HG03571 (cell line): ENCODE measurements around the gene SH2D5.
"Not testable (repeated sequence)": the region's sequence is repeated elsewhere in the genome, so short reads cannot be mapped to it uniquely, and the experiment has no call there.

Source experiments
- ATAC-seq: cut with Tn5 transposase; IDR thresholded peaks from one replicate; pipeline ENCODE4 v1.9.1; 2021; ENCODE audit not compliant: unreplicated experiment

The SH2D5 gene

DNA sequence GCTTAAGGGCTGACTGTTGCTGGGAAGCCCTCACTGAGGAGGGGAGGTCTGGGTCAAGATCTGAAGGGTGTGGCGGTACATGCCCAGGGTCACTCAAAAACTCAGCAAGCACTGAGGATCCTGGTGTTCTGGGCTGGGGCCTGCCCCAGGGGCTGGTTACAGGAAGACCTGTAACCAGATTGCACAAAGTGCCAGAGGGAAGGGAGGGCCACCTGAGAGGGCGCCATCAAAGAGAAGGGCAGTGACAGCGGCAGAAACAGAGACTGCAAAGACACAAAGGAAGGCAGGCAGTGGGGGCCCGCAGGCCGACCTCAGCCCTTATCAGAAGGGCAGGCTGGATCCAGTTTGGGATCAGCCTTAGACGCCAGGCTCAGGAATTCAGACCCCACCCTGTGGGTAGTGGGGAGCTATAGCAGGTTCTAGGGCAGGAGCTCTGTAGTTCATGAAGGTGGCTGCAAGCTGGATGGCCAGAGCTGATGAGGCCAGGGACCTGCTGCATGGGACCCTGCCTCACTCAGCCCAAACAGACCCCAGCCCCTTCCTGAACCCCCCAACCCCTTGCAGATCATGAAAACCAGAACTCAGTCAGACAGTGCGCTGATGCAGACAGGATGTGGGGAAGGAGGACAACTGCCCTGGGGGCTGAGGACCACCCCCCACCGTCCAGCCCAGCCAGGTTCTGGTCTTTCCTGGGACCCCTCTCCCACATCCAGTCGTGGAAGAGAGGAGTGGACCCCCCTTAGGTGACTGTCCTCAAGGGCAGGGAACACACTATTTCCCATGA lies 3.9 kb downstream of the SH2D5 start:
- ATAC-seq, result no peak

- ATAC-seq, result no peak
Measured at GRCh38 chr1:20727746-20728316, 4.7 kb downstream of the SH2D5 start.

DNA sequence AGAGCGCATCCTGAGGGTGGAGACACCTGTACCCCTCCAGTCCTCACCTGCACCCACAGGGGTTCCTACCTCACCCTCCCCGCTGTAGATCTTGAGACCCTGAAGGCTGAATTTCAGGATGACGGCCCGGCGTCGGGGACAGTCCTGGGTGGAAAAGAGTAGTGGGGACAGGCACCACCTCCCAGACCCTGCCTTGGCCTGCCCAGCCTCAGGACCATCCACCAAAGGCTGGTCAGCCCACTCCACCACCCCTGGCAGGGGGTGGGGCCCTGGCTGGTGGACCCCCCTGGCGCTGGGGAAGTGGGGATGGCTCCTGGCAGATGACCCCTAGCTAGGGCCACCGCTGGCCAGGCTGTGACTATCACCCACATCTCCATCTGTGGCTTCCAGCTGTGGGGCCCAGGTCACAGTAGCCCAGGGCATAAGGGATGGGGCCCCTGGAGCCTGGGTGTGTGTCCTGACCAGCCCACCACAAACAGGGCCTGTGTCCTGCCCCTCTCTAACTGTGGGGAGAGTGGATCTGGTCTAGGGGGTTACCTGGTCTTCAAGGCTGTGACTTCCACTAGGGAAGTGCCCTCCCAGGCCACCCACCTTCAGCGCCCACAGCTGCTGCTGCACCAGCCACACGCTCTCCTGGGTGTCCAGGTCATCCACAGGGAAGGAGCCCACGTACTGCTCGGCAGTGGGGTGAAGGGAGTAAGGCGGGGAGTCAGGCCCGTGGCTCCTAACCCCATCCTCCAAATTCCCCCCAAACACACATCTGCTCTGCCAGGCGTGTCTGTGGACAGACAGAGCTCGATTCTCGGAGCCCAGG lies 5.4 kb downstream of the SH2D5 start:
- no peak for ATAC-seq

GRCh38 chr1:20726118-20726911 lies 6.2 kb downstream of the SH2D5 start:
- no peak for ATAC-seq

DNA sequence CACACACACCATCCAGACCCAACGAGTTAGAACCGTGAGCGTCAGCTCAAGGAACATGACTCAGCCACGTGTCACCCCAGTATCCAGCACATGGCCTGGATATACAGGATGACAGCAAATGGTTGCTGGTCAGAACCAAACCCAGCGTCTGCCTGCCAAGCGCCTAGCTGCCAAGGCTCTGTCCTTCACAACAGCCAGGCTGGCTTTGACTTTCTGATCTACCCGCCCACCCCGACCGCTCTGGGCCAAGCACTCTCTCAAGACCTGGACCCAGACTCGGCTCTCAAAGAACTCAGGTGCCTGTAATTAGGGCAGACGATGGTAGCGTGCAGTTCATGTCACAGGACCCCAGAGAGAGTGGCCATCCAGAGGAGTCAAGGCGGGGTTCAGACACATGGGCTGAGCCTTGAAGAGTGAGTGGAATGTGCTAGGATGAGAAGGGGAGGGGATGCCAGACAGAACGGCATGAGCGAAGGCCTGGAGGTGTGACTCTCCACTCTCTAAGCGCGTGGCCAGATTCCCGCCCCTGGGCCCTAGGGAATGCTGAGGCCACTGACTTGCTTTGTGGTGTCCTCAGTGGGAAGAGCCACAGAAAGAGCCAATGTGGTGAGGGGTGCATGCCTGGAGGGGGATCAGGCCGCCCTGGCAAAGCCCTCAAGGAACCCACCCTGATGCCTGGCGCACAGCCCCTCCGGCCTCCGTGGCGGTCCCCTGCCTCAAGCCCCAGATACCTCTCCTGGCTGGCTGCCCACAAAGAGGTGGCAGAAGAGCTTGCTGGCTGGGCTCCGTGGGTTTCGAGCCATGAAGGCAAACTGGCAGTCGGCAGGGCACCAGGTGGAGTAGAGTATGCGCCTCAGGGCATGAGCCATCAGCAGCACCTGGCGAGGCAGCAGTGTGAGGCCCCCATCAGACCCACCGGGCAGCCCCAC lies 7.0 kb downstream of the SH2D5 start:
- ATAC-seq, result no peak

DNA sequence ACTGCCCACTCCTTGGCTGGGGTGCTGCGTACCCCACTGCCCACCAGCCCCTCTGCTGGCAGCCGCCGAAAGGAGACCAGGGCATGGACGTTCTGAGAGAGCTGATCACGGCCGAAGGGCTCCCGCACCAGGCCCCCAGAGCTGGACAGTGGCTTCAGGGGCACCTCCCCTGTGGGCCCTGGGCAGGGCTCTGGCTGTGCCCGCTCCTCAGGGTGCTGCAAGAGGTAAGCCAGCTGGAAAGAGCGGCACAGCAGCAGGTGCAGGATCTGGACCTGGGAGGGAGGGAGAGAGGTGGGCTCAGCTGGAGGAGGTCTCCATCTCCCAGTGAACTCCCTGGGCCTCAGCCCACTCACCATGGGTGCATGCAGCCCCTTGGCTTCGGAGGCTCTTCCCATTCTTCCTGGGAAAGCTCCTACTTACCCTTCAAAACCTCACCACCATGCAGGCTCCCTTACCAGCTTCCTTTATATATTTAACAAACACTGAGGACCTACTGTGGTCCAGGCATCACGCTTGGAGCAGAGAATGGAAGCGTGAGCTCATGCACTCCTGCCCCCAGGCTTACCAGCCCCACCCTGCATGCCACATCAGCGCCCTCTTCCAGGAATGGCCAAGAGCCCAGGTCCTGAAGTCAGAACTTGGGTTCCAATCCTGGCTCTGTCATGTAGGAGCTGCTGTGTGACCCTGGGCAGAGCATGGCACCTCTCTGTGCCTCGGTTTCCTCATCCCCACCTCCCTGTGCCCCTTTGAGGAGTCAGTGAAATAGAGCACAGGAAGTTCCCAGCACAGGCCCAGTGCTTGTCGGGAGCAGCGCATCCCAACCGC lies 7.9 kb downstream of the SH2D5 start:
- no peak for ATAC-seq

DNA sequence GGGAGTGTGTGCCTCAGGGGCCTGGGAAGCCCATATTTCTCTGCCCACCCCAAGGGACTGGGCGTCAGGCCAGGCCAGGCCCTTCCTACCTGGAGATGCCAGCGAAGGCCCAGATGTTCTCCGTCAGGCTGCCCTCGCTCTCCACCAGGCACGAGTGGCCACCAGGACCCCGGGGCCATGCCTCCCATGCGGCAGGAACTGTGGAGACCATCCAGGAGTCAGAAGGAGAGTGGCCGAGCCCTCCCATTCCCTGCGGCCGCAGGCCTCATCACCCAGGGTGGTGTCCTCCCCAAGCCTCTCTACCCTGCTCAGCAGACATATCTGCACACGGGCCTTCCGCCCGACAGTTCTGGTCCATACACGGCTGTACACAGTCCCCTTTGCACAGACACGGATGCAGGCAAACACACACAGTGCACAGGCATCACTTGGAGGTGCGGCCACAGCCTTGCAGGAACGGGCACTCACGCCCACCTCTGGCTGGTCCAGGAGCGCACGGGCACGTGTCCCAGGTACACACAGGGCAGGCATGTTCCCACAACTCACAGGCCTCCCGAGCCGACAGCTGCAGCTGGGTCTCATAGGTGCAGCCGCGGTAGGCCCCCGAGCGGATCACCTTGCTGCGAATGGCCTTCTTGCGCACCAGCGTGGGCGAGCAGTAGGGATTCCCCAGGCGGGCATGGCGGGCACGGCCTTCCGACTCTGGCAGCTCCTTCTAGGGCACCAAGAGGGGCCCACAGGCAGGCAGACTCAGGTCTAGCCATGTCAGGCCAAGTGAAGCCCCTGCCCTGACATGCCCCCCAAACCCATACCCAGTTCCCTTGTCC lies 8.8 kb downstream of the SH2D5 start:
- ATAC-seq, result no peak

- no peak for ATAC-seq
Measured at GRCh38 chr1:20723159-20723536, 9.4 kb downstream of the SH2D5 start.

DNA sequence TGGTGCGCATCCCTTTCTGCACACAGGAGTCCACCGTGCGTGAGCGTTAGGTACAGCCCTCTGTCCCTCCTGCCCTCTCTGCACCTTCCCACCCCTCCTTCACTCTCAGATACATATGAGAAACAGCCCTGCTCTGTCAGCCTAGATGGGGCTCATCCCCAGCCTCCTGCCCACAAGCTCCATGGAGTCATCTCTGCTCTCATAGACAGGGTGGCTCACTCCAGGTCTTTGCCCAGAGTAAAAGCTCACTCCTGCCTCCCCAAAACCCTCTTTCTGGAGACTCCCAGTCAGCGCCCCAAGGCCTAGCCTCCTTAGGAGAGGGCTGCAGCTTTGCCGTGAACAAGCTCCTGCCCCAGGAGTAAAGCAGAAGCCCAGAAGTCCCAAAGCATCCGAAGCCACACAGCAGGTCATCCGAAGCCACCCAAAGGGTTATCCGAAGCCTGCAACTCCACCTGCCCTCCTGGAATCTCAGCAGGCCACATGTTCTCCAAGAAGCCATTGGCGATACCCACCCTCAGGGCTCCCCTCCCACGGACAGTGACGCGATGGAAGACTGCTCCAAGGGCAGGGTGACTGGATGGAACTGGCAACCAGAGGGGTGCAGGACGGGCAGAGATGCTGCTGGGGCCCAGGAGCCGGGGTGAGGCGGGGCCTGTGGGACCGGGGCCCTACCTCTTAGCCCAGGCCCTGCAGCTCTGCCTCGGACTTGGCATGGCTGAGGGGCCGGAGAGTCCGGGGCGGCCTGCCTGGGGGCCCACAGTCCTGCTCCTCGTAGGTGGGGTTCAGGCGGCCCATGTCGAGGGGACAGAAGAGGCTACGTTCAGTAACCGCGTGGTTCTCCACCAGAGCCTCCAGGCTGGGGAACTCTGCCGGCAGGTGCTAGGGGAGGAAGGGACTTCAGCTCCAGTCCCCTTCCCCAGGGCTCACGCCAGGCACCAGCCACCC lies 11.1 kb downstream of the SH2D5 start:
- no peak for ATAC-seq

GRCh38 chr1:20720631-20721091 lies 11.8 kb downstream of the SH2D5 start:
- ATAC-seq, result no peak

DNA sequence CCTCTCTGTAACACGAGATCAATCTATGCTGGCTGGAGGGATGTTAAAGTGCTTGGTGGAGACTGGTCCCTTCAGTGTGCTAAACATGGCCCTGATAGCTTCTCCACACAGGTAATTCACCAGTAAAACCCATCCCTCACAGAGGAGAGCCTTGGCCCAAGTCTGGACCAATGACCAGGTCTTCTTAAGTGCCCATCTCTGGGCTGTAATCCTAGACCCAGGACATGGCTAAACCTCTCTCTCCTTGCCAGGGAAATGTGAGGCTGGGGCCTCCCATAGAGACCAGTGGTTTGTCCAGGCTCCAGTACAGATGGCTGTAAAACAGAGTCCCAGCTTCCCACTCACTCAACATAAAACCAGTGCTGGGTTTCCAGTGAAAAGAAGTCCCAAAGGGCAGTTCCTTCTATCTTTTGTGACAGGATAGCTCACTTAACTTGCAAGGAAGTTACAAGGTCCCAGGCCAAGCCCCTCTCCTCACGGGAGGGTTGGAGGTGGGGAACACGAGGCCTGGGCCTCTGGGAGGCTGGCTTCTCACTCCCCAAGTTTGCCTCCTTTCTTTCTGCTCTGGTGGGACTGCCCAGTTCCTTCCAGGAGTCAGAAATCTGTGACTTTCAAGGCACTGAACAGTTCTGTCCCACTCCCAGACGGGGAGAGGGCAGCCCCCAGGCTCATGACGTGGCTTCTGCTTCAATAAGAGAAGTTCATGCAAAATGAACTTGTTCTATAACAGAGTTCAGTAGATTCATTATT lies 12.5 kb downstream of the SH2D5 start:
- ATAC-seq, result no peak

GRCh38 chr1:20719261-20719660 lies 13.2 kb downstream of the SH2D5 start:
- no peak for ATAC-seq

DNA sequence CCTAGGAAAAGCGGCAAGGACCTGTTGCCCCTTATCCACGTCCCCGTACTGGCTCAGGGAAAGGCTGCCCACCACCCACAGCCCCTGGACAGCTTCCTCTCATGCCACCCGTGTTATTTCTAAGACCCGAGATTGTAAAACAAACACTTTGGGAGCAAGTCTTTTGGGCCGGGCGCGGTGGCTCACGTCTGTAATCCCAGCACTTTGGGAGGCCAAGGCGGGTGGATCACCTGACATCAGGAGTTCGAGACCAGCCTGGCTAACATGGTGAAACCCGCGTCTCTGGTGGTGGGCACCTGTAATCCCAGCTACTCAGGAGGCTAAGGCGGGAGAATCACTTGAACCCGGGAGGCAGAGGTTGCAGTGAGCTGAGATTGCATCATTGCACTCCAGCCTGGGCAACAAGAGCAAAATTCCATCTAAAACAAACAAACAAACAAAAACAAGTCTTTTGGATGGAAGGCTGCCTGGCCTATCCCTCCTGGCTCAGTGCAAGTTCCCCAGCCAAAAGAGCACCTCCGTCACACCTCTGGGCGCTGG lies 14.1 kb downstream of the SH2D5 start:
- not testable (repeated sequence) for ATAC-seq

- ATAC-seq, result no peak
Measured at GRCh38 chr1:20717452-20718342, 14.8 kb downstream of the SH2D5 start, which contains the start of gene KIF17. TSS of gene KIF17 (minus strand) at chr1:20718007. CDS start at chr1:20717706, 301 bp downstream.

GRCh38 chr1:20716232-20716631 lies 16.3 kb downstream of the SH2D5 start:
- ATAC-seq, result no peak
